Daoy (cell line): ENCODE results near the gene KIF1C. TPM values are rescaled to one million over a fixed set of nuclear protein-coding genes. Genes with fewer than 3 reads are reported as not detected.

ENCODE experiments used
- DNase-seq: peaks from one replicate; pipeline ENCODE4 v3.0.0-alpha.2; 2015; ENCODE audit warnings: low read depth
- total RNA-seq: library from RNA; depleted of rRNA; stranded (reverse); fragments of >200 nt; shearing (Covaris generic); gene quantifications from 2 replicates; pipeline ENCODE4 v1.2.3, GENCODE V29; 2014; rRNA removed

The KIF1C gene
- 32.3 and 46.6 TPM in 2 replicates for total RNA-seq

GRCh38 chr17:4997302-4998026 lies at the start of gene KIF1C, which contains the start of gene INCA1:
Gene KIF1C (plus strand): TSS chr17:4997950. CDS start chr17:5000247, 2,297 bp downstream.
Gene INCA1 (minus strand): TSS chr17:4997522. CDS start chr17:4994437, 3,085 bp downstream.
- peak; percentile 93 for DNase-seq

DNA sequence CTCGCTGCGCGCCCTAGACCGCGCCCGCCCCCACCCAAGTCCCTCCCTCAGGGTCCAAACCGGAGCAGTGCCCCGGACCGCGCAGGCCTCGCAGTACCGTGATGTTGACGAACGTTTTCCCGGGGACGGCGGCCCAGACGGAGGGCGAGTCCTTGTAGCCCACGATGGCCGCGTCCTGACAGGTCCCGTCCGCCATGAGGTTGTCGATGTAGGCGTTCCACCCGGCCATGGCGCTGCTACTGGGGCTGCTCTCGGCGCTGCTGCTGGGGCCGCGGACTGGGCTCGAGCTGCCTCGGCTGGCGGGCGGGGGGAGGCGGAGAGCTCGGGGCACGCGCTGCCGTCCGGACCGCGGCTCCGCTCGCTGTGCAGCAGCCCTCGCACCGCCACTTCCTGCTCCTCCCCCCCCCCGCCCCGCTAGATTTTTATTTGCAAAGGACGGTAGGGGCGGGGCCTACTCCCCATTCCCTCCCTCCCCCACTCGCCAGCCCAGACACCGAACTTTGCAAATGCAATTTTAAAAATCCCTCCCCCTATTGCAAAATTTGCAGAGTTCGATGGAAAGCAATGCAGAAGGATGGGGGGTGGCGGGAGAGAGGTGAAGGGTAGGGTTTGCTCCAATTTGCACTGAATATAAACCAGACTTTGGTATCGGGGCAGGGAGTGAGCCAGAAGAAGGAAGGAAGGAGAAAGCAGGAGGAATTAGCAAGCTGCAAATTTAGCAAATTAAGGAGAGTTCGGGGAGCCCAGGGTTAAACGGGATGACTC lies 49.4 kb upstream of the KIF1C start, which contains the start of gene PFN1:
TSS of gene PFN1 (minus strand) at position 365 of the 765 bp plus-strand sequence. CDS start at position 229, 136 bp downstream.
- peak; percentile 91 for DNase-seq

GRCh38 chr17:4948931-4949320 lies 48.8 kb upstream of the KIF1C start:
- DNase-seq = peak; percentile 96

DNA sequence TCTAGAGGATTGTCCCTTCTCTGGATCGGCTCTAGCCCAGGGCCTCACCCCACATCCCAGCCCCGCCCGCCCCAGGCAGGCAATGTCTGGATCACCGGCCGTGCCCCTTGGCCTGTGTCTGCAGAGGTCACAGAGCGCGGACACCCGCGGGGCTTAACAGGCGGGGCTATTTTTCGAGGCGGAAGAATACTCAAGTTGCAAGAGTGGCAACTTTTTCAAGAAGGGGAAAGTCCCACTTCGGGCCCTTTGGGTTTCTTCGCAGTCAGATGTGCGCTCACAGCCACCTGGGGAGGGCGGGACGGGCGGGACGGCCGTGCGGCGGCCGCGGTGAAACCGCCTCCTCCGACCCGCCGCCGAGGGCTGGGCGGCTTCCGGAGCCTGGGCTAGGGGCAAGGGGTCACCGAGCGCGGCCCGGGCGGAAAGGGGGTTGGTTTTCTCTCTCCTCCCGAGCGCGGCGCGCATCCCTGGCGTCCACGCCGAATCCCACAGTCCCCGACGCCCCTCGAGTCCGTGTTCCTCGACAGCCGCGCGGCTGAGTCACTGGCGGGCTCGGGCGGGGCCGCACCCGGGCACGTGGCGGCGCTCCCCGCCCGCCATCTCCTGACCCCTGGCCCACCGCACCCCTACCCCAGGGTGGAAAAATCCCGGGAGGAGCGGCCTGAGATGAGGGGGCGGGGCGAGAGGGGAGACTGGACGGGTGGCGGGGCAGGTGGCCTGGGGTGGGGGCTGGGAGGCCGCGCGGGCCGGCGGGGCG lies 48.3 kb upstream of the KIF1C start:
- peak; percentile 83 for DNase-seq

GRCh38 chr17:4950075-4950745 lies 47.5 kb upstream of the KIF1C start:
- no peak for DNase-seq

DNA sequence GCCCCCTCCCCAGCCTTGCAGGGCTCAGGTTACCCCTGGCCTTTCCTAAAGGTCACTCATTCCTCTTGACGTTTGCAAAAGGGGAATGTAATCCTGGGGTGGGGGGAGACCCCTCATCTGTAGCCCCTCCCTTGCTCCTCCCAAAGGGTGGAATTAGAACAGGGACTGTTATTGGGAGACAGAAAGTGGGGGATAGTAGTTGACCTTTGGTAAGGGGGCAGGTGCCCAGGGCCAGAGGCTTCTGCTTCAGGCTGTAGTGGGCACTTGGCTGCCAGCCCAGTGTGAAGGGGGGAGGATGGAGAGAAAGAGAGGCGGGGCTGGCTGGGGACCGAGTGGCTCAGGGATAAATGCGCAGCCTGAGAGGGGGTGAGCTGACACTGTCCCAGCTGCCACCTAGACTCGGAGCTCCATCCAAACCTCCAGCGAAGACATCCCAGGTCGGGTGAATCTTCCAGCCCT lies 47.0 kb upstream of the KIF1C start, which contains the start of gene ENO3:
TSS of gene ENO3 (plus strand) at position 374 of the 459 bp plus-strand sequence. CDS start 711 bp downstream, outside the sequence.
- no peak for DNase-seq

DNA sequence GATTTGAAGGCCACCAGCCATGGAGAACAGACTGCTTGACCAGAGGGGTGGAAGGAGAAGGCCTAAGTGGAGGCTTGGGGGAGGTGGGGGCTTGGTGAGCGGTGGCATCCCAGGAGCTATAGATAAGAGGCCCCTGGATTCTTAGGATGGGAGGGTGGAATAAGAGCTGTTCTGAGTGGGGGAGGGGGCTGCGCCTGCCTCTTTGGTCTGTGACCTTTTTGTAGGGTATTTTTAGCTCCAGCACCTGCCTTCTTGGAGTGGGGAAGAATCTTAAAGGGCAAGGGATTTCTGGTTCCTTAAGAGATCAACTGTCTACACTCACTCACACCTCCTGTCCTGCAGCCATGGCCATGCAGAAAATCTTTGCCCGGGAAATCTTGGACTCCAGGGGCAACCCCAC lies 46.3 kb upstream of the KIF1C start:
- no peak for DNase-seq

- peak; percentile 79 for DNase-seq
Measured at GRCh38 chr17:4953451-4953961, 44.2 kb upstream of the KIF1C start.

DNA sequence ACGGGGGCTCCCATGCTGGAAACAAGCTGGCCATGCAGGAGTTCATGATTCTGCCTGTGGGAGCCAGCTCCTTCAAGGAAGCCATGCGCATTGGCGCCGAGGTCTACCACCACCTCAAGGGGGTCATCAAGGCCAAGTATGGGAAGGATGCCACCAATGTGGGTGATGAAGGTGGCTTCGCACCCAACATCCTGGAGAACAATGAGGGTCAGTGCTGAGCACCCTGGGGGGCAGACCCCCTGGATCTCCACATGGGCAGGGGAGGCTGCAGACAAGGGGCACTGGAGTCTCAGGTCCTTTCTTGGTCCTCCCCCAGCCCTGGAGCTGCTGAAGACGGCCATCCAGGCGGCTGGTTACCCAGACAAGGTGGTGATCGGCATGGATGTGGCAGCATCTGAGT lies 42.7 kb upstream of the KIF1C start:
- DNase-seq = no peak

DNA sequence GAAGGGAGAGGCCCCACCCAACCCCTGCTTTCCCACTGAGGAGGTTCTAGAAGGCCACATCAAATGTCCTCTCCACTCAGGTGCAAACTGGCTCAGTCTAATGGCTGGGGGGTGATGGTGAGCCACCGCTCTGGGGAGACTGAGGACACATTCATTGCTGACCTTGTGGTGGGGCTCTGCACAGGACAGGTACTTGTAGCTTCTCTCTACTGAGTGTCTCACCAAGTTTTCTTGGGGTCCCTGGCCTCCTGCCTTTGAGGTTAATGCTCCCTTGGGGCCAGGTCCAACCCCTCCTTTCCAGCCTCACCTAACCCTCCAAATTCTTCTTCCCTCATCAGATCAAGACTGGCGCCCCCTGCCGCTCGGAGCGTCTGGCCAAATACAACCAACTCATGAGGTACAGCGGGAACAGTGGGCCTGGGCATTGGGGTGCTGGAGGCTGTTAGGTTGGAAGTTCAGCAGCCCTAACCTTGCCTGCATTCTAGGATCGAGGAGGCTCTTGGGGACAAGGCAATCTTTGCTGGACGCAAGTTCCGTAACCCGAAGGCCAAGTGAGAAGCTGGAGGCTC lies 41.2 kb upstream of the KIF1C start:
- no peak for DNase-seq

GRCh38 chr17:4958102-4958501 lies 39.6 kb upstream of the KIF1C start:
- DNase-seq = no peak

DNA sequence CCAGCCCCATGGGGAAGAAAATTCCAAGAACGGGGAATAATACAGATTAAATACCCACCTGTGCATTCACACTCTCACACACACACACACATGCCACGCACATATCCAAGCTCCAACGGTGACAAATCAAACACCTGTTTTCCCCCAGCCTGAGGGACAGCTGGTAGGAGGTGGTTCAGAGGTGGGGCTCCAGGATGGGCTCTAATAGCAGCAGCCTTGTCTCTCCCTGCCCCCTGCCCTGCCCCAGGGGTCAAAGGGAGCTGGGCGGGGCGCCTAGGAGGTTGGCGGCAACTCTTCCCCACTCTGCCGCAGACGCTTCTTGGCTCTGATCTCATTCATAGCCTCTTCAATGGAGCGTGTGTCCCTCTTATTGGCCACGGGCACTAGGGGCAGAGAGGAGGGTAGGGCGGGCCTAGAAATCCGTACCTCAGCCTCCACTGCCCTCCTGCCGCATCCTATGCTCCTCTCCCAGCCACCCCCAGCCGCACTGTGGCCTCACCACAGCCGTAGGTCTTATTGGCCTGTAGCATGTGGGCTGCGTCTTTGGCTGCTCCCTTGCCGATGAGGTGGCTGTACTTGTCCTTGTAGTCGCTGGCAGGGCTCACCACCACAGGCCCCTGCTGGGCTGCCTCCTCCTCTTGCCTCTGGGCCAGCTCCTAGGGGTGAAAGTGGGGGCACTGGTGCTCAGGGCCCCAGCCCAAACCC lies 38.3 kb upstream of the KIF1C start:
- DNase-seq = no peak

GRCh38 chr17:4960279-4960922 lies 37.3 kb upstream of the KIF1C start:
- DNase-seq = no peak

GRCh38 chr17:4965311-4965986 lies 32.3 kb upstream of the KIF1C start:
- no peak for DNase-seq

DNA sequence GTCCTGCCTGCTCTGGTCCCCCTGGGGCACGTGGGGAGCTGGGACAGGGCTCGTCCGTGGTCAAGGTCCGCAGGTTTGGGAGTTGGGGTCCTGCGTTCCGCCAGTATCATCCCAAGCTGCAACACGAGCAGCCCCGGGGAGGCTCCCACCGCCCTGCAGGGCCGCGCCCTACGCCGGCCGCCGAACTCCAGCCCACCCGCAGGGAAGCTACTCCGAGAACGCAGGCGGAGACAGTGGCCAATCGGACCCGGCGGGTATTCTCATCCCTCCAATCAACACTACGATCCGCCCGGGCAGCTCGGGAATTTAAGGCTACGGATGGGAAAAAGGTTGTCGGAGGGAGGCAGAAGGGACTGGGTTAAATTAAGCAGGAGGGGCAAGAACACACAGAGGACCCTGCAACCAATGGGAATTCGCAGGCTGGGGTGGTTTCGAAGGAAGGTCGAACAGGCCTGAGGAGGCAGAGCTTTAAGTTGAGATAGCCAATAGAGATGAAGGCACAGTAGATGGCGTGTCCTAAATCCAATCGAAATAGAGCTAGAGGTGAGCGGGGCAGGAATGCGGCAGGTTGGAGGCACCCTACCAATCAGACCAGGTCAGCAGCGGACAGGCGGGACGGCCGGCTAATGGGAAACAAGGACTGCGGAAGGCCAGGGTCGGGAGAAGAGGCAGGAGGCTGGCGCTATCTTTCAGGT lies 30.8 kb upstream of the KIF1C start:
- DNase-seq = peak; percentile 100

- DNase-seq = peak; percentile 99
Measured at GRCh38 chr17:4967539-4968485, 29.9 kb upstream of the KIF1C start, which contains the start of gene SPAG7. Gene SPAG7 (minus strand): TSS chr17:4967817. CDS start chr17:4967804, 13 bp downstream.

- peak; percentile 77 for DNase-seq
Measured at GRCh38 chr17:4968486-4969046, 29.2 kb upstream of the KIF1C start.
